NB4 (cell line): ENCODE measurements around the gene DDX21.

Experiments used
- DNase-seq: peaks from one replicate; pipeline ENCODE4 v3.0.0; 2010; ENCODE audit warnings: low read depth
- H3K4me3 ChIP-seq: one replicate; pipeline ENCODE4 v1.5.1; 2011; ENCODE audit warnings: mild to moderate bottlenecking, low read depth, low read length, moderate library complexity
- MYC ChIP-seq: IDR thresholded peaks from 2 replicates; pipeline ENCODE4 v1.6.1; 2011; ENCODE audit warnings: low read depth, low read length
- POLR2A ChIP-seq: IDR thresholded peaks from 2 replicates; pipeline ENCODE4 v1.6.1; 2011; ENCODE audit warnings: mild to moderate bottlenecking; ENCODE audit not compliant: insufficient read length; ENCODE audit errors: extremely low read depth
- TF ChIP-seq, protein P1 (sequence below): IDR thresholded peaks from 2 replicates; pipeline ENCODE4 v1.6.1; 2011; ENCODE audit warnings: low read depth, low read length
- TF ChIP-seq, protein P2 (sequence below): IDR thresholded peaks from one replicate; pipeline ENCODE4 v1.5.1; 2012; ENCODE audit warnings: low read depth, low read length

The DDX21 gene

DNA sequence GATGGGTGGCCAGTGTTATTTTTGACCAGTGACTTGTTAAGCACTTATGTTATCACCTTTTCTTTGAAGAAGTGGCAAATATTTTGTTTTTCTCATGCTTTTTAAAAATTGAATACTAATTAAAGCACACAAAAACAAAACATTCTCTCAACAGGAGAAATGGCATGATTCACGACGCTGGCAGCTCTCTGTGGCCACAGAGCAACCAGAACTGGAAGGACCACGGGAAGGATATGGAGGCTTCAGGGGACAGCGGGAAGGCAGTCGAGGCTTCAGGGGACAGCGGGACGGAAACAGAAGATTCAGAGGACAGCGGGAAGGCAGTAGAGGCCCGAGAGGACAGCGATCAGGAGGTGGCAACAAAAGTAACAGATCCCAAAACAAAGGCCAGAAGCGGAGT, 26.4 kb downstream of the DDX21 start:
- no peak overlapping the region for H3K4me3 ChIP-seq
- DNase-seq, result no peak
- TF ChIP-seq MYC (no peak), POLR2A (no peak)
- TF ChIP-seq, protein P1, sequence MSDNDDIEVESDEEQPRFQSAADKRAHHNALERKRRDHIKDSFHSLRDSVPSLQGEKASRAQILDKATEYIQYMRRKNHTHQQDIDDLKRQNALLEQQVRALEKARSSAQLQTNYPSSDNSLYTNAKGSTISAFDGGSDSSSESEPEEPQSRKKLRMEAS, result no peak
- TF ChIP-seq, protein P2, sequence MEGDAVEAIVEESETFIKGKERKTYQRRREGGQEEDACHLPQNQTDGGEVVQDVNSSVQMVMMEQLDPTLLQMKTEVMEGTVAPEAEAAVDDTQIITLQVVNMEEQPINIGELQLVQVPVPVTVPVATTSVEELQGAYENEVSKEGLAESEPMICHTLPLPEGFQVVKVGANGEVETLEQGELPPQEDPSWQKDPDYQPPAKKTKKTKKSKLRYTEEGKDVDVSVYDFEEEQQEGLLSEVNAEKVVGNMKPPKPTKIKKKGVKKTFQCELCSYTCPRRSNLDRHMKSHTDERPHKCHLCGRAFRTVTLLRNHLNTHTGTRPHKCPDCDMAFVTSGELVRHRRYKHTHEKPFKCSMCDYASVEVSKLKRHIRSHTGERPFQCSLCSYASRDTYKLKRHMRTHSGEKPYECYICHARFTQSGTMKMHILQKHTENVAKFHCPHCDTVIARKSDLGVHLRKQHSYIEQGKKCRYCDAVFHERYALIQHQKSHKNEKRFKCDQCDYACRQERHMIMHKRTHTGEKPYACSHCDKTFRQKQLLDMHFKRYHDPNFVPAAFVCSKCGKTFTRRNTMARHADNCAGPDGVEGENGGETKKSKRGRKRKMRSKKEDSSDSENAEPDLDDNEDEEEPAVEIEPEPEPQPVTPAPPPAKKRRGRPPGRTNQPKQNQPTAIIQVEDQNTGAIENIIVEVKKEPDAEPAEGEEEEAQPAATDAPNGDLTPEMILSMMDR, result no peak

DNA sequence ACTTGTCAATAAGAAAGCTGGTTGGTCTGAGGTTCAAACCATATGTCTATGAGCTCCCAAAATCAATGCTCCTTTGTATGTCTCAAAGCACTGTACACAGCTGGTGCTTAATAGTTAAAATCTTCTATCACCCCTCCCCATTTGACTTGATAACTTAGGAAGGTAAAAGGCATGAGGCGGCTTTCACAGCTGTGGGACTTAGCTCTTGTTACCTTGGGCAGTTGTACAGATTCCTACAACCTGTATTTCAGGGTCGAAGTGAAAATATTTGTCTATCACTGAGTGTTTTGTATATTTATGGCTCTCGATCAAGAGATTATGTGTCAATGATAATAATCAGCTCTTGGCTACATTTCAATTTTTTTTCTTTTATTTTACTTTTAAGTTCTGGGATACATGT, 31.6 kb downstream of the DDX21 start:
- TF ChIP-seq, protein P1, result no peak
- no peak for TF ChIP-seq MYC
- TF ChIP-seq POLR2A, result no peak
- TF ChIP-seq, protein P2, result no peak
- no peak for DNase-seq
- no peak overlapping the region for H3K4me3 ChIP-seq

DNA sequence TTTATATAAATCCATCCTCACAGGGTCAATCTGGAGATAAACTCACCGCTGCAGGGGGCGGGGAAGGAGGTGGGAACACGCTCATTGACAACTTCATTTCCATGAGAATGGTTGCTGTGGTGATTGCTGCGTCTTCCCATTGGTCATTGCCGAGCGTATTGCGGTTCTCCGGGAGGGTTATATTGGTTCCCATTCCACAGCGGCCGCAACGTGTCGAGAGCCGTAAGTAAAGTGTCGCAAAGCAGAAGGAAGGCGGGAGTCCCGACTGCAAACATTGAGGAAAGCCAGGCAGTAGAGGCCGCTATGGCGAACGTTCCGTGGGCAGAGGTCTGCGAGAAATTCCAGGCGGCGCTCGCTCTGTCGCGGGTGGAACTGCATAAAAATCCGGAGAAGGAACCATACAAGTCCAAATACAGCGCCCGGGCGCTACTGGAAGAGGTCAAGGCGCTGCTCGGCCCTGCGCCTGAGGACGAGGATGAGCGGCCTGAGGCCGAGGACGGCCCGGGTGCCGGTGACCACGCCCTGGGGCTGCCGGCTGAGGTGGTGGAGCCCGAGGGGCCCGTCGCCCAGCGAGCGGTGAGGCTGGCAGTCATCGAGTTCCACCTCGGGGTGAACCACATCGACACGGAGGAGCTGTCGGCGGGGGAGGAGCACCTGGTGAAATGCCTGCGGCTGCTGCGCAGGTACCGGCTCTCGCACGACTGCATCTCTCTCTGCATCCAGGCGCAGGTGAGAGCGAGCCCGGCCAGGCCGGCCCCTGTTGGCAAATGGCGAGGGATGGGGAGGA, 32.8 kb downstream of the DDX21 start, which contains the start of gene KIFBP:
Gene KIFBP (plus strand): TSS at position 274 of the 787 bp plus-strand sequence. CDS start 30 bp downstream, at position 304.
- TF ChIP-seq MYC, result no peak; the same call in none of the 2 replicates
- TF ChIP-seq, protein P1, result peak; percentile 78
- TF ChIP-seq, protein P2, result peak; percentile 17
- peak; percentile 70 for TF ChIP-seq POLR2A
- H3K4me3 ChIP-seq, result peak within 1 kb of the TSS; percentile 86
- DNase-seq, result peak; percentile 98

DNA sequence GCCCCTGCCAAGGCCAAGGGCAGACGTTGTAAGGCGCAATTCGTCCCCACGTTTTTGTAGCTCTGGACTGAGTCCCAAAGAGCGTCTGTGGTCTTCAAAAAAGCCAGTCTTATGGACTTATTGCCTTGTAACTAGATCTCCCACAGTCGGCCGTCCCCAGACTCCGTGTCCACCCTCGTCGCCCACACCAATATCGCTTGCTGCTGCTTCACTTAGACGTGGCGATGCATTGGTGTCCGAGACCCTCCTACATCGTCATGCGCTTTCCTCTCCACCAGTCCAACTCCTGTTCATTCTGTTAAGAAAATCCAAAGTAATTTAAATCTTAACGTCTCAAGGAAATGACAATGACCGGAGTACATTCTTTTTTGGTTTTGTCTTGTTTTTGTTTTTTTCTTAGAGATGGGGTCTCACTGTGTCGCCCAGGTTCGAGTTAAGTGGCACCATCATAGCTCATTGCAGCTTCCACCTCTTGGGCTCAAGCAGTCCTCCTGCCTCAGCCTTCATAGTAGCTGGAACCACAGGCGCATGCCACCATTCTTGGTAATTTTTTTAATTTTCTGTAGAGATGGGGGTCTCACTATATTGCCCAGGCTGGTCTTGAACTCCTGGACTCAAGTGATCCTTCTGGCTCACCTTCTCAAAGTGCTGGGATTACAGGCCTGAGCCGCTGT, 33.5 kb downstream of the DDX21 start:
- TF ChIP-seq, protein P1, result no peak
- no peak for TF ChIP-seq MYC
- no peak for TF ChIP-seq POLR2A
- TF ChIP-seq, protein P2, result no peak
- DNase-seq, result no peak
- H3K4me3 ChIP-seq, result peak overlapping the region; percentile 86

DNA sequence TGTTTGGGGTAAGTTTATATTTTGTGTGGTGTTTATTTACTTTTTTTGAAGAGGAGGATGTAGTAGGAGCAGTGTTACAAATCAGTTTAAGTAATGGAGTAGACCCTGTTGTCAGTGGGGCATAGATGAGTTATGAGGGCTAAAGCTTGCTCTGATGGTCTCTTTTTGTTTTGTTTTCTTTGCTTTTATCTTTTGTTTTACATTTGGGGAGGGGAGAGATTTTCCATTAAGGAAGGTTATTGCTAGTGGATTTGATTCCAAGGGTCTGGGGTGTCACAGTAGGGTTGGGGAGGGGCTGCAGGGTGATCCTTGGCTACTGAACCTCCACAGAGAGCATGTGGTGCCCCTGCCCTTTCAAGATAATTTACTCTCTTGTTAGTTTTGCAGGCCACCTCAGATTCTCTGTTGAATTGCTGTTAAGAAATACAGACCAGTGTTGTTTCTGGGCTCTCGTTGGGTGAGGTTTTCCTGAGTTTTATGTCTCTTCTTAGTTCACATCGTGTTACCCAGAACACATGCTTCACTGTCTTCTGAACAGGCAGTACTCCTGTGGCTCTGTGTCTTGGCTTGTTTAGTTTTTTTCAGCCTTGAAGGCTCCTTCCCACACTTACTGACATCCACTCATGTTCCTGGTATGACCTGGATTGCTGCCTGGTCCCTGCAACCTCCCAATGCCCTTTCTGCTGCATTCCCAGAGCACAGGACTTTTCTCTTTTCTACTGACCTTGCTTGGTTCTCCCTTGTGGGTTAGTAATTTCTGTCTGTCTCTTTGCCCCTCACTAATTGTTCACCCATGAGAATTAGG, 36.9 kb downstream of the DDX21 start:
- H3K4me3 ChIP-seq, result no peak overlapping the region
- DNase-seq, result no peak
- TF ChIP-seq, protein P2, result no peak
- TF ChIP-seq POLR2A, result no peak
- TF ChIP-seq MYC, result no peak
- TF ChIP-seq, protein P1, result no peak
